Loucy (cell line): ENCODE measurements around the gene PTPRC.

ENCODE experiments used
- H2AFZ ChIP-seq: fragments of 200-600 bp; sonication (generic); 2 replicates; pipeline ENCODE4 v1.6.0; 2016; ENCODE audit warnings: antibody characterized with exemption, mild to moderate bottlenecking, low read length, moderate library complexity
- H3F3A ChIP-seq: fragments of 200-600 bp; 2 replicates; pipeline ENCODE4 v1.6.0; 2016; ENCODE audit warnings: antibody characterized with exemption, low read depth, mild to moderate bottlenecking
- H3K27me3 ChIP-seq: fragments of 200-600 bp; sonication (generic); 2 replicates; pipeline ENCODE4 v1.6.1; 2014; ENCODE audit warnings: low read length, mild to moderate bottlenecking; ENCODE audit not compliant: insufficient read depth, poor library complexity, severe bottlenecking
- H3K36me3 ChIP-seq: fragments of 200-600 bp; sonication (generic); 2 replicates; pipeline ENCODE4 v1.6.1; 2016; ENCODE audit warnings: low read length; ENCODE audit not compliant: insufficient read depth
- H3K4me1 ChIP-seq: fragments of 200-600 bp; sonication (generic); 2 replicates; pipeline ENCODE4 v1.5.1; 2014; ENCODE audit warnings: low read length, mild to moderate bottlenecking; ENCODE audit not compliant: insufficient read depth, poor library complexity, severe bottlenecking
- H3K4me2 ChIP-seq: fragments of 200-600 bp; sonication (generic); 2 replicates; pipeline ENCODE4 v1.6.0; 2014; ENCODE audit warnings: antibody characterized with exemption, low read length, low read depth, mild to moderate bottlenecking; ENCODE audit not compliant: poor library complexity, severe bottlenecking
- H3K4me3 ChIP-seq: fragments of 200-600 bp; sonication (generic); 2 replicates; pipeline ENCODE4 v1.5.1; 2014; ENCODE audit warnings: low read length, mild to moderate bottlenecking, mixed read lengths; ENCODE audit not compliant: poor library complexity, severe bottlenecking
- H3K79me2 ChIP-seq: fragments of 200-600 bp; sonication (generic); 2 replicates; pipeline ENCODE4 v1.6.1; 2014; ENCODE audit warnings: low read length; ENCODE audit not compliant: insufficient read depth
- H3K9ac ChIP-seq: fragments of 200-600 bp; sonication (generic); 2 replicates; pipeline ENCODE4 v1.6.0; 2014; ENCODE audit warnings: mild to moderate bottlenecking, low read depth, low read length, moderate library complexity; ENCODE audit not compliant: poor library complexity, severe bottlenecking
- H3K9me2 ChIP-seq: fragments of 200-600 bp; sonication (generic); replicated peaks from 2 replicates; pipeline ENCODE4 v1.6.1; 2016; ENCODE audit warnings: low read depth, low read length, mixed read lengths
- H3K9me3 ChIP-seq: fragments of 200-600 bp; sonication (generic); 2 replicates; pipeline ENCODE4 v1.6.1; 2014; ENCODE audit warnings: mild to moderate bottlenecking, antibody characterized with exemption, low read length, low read depth; ENCODE audit not compliant: insufficient read depth
- H4K20me1 ChIP-seq: fragments of 200-600 bp; sonication (generic); 2 replicates; pipeline ENCODE4 v1.6.0; 2014; ENCODE audit warnings: antibody characterized with exemption, low read length, mild to moderate bottlenecking; ENCODE audit not compliant: insufficient read depth, poor library complexity, severe bottlenecking
- CTCF ChIP-seq: fragments of 200-600 bp; sonication (generic); conservative IDR thresholded peaks from 2 replicates; pipeline ENCODE4 v1.5.1; 2014; ENCODE audit warnings: mild to moderate bottlenecking, antibody characterized with exemption, low read length
- EZH2phosphoT487 ChIP-seq: fragments of 200-600 bp; IDR thresholded peaks from 2 replicates; pipeline ENCODE4 v1.6.1; 2018; ENCODE audit warnings: antibody characterized with exemption, mild to moderate bottlenecking, moderate library complexity, borderline replicate concordance

The PTPRC gene, protein sequence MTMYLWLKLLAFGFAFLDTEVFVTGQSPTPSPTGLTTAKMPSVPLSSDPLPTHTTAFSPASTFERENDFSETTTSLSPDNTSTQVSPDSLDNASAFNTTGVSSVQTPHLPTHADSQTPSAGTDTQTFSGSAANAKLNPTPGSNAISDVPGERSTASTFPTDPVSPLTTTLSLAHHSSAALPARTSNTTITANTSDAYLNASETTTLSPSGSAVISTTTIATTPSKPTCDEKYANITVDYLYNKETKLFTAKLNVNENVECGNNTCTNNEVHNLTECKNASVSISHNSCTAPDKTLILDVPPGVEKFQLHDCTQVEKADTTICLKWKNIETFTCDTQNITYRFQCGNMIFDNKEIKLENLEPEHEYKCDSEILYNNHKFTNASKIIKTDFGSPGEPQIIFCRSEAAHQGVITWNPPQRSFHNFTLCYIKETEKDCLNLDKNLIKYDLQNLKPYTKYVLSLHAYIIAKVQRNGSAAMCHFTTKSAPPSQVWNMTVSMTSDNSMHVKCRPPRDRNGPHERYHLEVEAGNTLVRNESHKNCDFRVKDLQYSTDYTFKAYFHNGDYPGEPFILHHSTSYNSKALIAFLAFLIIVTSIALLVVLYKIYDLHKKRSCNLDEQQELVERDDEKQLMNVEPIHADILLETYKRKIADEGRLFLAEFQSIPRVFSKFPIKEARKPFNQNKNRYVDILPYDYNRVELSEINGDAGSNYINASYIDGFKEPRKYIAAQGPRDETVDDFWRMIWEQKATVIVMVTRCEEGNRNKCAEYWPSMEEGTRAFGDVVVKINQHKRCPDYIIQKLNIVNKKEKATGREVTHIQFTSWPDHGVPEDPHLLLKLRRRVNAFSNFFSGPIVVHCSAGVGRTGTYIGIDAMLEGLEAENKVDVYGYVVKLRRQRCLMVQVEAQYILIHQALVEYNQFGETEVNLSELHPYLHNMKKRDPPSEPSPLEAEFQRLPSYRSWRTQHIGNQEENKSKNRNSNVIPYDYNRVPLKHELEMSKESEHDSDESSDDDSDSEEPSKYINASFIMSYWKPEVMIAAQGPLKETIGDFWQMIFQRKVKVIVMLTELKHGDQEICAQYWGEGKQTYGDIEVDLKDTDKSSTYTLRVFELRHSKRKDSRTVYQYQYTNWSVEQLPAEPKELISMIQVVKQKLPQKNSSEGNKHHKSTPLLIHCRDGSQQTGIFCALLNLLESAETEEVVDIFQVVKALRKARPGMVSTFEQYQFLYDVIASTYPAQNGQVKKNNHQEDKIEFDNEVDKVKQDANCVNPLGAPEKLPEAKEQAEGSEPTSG (N-terminal part only)

DNA sequence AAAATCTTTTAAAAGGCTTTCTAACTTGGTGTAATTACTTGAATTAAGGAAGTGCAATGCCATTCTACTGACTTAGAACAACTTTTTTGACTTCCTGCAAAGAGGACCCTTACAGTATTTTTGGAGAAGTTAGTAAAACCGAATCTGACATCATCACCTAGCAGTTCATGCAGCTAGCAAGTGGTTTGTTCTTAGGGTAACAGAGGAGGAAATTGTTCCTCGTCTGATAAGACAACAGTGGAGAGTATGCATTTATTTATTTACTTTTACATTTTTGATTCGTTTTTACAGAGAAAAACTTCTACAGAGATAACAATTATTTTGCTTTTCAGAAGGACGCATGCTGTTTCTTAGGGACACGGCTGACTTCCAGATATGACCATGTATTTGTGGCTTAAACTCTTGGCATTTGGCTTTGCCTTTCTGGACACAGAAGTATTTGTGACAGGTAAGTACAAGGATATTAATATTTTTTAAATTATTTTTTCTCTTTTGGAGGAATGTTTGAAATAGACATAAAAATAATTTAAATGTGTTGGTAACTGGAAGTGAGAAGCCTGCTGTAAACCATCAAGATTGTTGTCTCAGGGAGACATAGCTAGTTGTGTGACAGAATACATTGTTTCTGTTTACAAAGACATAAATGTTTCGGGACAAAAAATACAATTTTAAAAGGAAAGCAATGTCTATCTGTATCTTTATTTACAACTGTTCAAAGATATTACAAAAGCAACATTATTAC, at the start of gene PTPRC:
Gene PTPRC, plus strand, starts transcription at position 147 of the 742 bp plus-strand sequence. Its CDS starts 229 bp downstream, at position 376.
- peaks cover 52% of the 10 kb centered on the region for H3K4me1 ChIP-seq
- TF ChIP-seq EZH2phosphoT487 = no peak
- TF ChIP-seq CTCF = no peak

DNA sequence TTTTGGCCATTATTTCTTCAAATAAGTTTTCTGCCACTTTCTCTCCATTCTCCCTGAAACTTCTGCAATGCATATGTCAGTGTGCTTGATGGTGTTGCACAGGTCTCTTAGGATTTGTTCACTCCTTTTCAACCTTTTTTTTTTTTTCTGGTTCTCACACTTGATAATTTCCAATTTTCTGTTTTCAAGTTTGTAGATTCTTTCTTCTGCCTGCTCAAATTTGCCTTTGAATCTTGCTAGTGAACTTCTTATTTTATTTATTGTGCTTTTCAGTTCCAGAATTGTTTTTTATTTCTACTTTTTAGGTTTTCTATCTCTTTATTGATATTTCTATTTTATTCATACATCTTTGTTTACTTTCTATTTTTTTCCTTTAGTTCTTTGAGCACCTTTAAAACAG, 48.4 kb upstream of the PTPRC start:
- peaks cover 7% of the 10 kb centered on the region for H3K4me1 ChIP-seq
- no peak overlapping the region for H3K9ac ChIP-seq
- no peak overlapping the region for H3K4me2 ChIP-seq
- no peaks in the 10 kb centered on the region for H3K79me2 ChIP-seq
- no peaks in the 10 kb centered on the region for H3K27me3 ChIP-seq
- TF ChIP-seq CTCF (no peak), EZH2phosphoT487 (no peak)
- H3F3A ChIP-seq = no peaks in the 10 kb centered on the region
- H3K9me2 ChIP-seq = no peaks in the 10 kb centered on the region
- no peak overlapping the region for H2AFZ ChIP-seq
- peaks cover 27% of the 10 kb centered on the region for H3K9me3 ChIP-seq
- no peak overlapping the region for H3K4me3 ChIP-seq
- H3K36me3 ChIP-seq = peaks cover 7% of the 10 kb centered on the region; the same call in 1 of the 2 replicates
- H4K20me1 ChIP-seq = no peaks in the 10 kb centered on the region

More for the DNA sequence above, at the start of gene PTPRC:
- peaks cover under 1% of the 10 kb centered on the region for H4K20me1 ChIP-seq
- H3K9ac ChIP-seq = peak within 1 kb of the TSS; percentile 97
- H3K9me2 ChIP-seq = no peaks in the 10 kb centered on the region
- peaks cover 10% of the 10 kb centered on the region for H3K27me3 ChIP-seq
- no peak within 1 kb of the TSS for H2AFZ ChIP-seq
- peaks cover 100% of the 10 kb centered on the region for H3K79me2 ChIP-seq
- H3F3A ChIP-seq = peaks cover 13% of the 10 kb centered on the region; the same call in 1 of the 2 replicates
- H3K36me3 ChIP-seq = peaks cover 17% of the 10 kb centered on the region
- H3K9me3 ChIP-seq = no peaks in the 10 kb centered on the region
- H3K4me2 ChIP-seq = peak within 1 kb of the TSS; percentile 95
- peak within 1 kb of the TSS; percentile 85 for H3K4me3 ChIP-seq

GRCh38 chr1:198595765-198596164, 43.1 kb upstream of the PTPRC start:
- 0 out of 2 replicates have a peak, but pooled peaks cover 3% of the 10 kb centered on the region for H3K9me3 ChIP-seq
- peaks cover 39% of the 10 kb centered on the region for H3K79me2 ChIP-seq
- H3K9me2 ChIP-seq = no peaks in the 10 kb centered on the region
- H3K4me3 ChIP-seq = peak overlapping the region; percentile 71
- no peak overlapping the region for H2AFZ ChIP-seq
- H3K9ac ChIP-seq = peak overlapping the region; percentile 27
- no peaks in the 10 kb centered on the region for H3F3A ChIP-seq
- no peak for TF ChIP-seq CTCF
- no peak for TF ChIP-seq EZH2phosphoT487
- H3K36me3 ChIP-seq = no peaks in the 10 kb centered on the region
- H4K20me1 ChIP-seq = no peaks in the 10 kb centered on the region
- peaks cover 57% of the 10 kb centered on the region for H3K4me1 ChIP-seq
- H3K4me2 ChIP-seq = peak overlapping the region; percentile 71
- H3K27me3 ChIP-seq = no peaks in the 10 kb centered on the region
